NCI-H2227 (cell line): ENCODE measurements around the gene BRI3BP.
"Not testable (repeated sequence)": the region's sequence is repeated elsewhere in the genome, so short reads cannot be mapped to it uniquely, and the experiment has no call there.

ENCODE experiments used
- DNase-seq: peaks from one replicate; lab custom pipeline; 2025; ENCODE audit not compliant: unreplicated experiment; lab: John Stamatoyannopoulos, UW

The BRI3BP gene

DNA sequence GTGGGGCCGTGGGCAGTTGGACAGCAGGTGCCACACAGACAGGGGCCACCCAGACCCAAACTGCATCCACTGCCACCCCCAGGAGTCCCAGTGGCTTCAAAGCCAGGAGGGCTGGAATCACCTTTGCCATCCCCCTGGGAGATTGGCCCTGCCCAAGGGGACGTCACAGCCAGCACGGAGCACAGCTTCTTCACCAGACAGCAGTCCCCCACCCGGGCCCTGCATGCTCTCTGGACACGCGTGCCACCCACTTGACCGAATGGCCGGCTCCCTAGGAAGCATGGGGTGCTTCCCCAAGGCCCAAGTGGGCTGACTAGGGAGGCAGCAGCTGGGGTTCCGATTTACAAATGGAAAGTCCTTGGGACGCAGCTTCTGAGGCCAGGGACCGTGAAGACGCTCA lies 21.8 kb upstream of the BRI3BP start:
- no peak for DNase-seq

GRCh38 chr12:124972211-124972610 lies 21.2 kb upstream of the BRI3BP start:
- DNase-seq = no peak

GRCh38 chr12:124975276-124975675 lies 18.2 kb upstream of the BRI3BP start:
- DNase-seq = no peak

- DNase-seq = no peak
These were observed 16.4 kb upstream of the BRI3BP start for GRCh38 chr12:124976999-124977398.

DNA sequence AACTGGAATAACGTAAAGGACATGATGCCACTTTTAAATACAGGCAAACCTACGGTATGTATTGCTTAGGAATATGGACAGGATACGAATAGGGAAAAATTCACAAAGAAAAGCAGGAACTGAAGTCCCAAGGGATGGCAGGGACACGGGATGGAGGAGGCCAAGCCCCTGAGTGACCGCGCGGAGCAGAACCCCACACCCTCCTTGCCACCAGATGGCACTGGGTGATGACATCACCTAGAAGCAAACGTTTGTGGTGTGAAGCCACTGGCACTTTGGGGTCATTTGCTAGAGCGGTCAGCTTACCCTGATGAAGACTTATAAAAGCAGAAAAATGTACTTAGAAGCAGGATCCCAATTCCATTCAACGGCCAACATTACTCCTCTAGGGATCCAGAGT lies 13.9 kb upstream of the BRI3BP start:
- DNase-seq = no peak

DNA sequence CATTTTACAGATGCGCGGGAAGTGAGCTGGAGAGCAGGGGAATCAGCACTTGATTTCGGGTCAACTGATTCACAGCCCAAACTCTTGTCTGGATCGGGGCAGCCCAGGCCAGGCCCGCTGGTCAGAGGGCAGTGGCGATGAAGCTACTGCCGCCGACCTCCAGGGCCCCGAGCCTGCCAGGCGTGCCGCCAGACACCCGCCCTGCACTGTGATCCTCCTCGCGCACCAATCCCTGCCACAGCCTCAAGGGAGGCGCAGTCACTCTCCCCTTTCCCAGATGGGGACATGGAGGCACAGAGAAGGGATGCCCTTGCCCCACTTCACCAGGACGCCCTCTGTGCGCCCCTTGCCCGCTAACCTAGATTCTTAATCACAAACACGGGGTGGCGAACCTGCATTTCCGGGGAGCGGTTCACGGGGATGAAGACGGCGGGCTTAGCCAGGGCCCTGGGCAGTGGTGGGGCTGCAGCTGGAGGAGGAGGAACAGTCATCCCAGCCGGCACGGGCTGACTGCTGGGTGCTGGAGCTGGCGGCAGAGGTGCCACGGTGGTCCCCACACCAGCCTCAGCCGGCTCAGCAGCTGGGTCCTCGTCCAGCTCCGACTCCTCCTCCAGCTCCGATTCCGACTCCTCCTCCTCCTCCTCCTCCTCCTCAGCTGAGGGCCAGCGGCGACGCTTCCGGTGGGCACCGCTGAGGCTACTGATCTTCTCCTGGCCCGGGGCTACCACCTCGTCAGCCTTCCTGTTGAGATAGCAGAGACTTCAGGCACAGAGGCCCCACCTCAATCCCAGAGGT lies 13.2 kb upstream of the BRI3BP start:
- DNase-seq = no peak

DNA sequence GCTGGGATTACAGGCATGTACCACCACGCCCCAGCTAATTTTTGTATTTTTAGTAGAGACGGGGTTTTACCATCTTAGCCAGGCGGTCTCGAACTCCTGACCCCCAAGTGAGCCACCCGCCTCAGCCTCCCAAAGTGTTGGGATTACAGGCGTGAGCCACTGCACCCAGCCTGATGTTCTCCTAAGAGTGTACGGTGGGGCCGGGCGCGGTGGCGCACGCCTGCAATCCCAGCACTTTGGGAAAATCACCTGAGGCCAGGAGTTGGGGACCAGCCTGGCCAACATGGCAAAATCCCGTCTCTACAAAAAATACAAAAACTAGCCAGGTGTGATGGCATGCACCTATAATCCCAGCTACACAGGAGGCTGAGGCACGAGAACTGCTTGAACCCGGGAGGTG lies 6.6 kb upstream of the BRI3BP start:
- not testable (repeated sequence) for DNase-seq

GRCh38 chr12:124992874-124993625 lies 395 bp upstream of the BRI3BP start:
- DNase-seq = peak; percentile 93

- no peak for DNase-seq
These were observed 1.1 kb downstream of the BRI3BP start for GRCh38 chr12:124994437-124994975.

GRCh38 chr12:124995200-124995961 lies 1.9 kb downstream of the BRI3BP start:
- no peak for DNase-seq

GRCh38 chr12:124998705-124999104 lies 5.3 kb downstream of the BRI3BP start:
- no peak for DNase-seq

DNA sequence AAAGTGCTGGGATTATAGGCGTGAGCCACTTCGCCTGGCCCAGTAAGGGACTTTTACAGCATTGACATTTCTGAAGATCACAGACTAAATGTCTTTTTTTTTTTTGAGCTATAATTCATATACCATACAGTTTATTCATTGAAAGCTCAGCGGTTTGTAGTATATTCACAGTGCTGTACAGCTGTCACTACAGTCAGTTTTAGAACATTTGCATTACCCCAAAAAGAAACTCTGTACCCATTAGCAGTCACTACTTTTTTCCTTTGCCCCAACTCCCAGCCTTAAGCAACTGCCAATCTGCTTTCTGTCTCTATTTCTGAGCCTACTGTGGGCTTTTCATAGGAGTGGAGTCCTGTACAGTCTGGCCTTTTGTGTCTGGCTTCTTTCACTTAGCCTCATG lies 8.2 kb downstream of the BRI3BP start:
- no peak for DNase-seq

DNA sequence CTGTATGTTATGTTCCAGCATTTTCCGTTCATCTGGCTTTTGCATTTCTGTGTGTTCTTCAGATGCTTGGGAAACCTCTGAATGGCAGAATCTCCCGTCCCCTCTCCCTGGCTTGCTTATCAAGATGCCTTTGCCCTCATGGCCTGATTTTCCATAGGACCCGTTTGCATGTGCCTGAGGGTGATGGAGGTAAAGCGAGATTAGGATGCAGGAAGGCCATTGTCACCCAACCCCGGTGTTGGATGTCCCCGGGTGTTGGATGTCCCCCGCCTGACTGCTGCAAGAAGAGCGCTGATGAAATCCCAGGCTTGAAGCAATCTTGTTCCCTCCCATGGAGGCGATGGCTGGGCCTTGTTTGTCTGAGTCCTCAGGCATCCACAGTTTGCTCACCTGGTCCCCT lies 9.6 kb downstream of the BRI3BP start:
- DNase-seq = no peak

- no peak for DNase-seq
These were observed 11.2 kb downstream of the BRI3BP start for GRCh38 chr12:125004621-125005020.

DNA sequence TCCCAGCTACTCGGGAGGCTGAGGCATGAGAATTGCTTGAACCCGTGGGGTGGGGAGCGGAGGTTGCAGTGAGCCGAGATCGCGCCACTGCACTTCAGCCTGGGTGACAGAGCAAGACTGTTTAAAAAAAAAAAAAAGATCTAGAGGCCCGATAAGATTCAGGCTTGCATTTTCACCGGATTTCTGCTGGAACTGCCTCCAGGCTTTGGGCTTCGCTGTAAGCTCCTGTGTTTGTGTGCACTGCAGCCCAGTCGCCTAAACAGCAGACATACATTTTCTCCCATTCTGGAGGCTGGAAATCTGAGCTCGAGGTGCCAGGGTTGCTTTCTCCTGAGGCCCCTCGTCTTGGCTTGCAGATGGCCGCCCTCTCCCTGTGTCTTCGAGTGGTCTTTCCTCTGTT lies 12.2 kb downstream of the BRI3BP start:
- DNase-seq = no peak

GRCh38 chr12:125006365-125006764 lies 12.9 kb downstream of the BRI3BP start:
- DNase-seq = no peak

DNA sequence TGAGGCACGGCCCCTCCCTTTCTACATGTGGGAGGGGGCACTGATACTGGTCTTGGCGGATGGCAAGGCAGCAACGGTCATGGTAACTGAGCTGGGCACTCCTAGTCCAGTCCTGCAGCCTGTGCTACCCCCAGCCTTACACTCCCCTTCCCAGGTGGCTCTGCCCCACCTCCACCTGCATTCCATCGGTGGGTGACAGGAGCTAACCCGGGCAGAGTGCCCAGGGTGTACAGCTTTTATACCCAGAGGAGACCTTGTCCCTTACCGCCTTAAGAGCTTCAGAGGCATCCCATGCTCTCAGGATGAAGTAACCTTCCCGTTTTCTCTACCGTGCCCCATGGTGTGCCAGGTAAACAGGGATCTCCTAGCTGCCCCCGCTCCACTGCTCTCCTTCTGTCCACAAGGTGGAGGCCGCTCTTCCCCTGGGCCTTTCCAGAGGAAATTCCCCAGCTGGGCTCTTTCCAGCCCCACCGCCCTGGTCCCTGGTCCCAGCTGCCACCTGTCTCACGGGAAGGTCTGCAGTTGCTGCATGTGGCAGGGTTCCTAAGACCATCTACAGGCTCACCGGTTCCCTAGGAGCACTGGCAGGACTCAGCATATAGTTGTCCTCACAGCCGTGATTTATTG lies 20.5 kb downstream of the BRI3BP start:
- DNase-seq = no peak

DNA sequence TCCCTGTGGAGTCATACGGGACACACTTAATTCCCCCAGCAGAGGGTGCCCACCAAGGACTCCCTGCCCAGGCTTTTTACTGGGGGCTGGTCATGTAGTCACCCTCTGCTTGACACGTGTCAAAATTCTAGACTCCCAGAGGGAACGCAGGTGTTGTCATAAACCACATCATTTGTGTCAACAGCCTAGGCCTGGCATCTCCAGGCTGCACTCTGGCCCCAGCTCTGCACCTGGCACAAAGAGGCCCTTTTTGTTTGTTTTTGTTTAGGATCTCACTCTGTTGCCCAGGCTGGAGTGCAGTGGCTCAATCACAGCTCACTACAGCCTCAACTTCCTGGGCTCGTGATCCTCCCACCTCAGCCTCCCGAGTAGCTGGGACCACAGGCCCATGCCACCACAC lies 21.1 kb downstream of the BRI3BP start:
- DNase-seq = no peak

DNA sequence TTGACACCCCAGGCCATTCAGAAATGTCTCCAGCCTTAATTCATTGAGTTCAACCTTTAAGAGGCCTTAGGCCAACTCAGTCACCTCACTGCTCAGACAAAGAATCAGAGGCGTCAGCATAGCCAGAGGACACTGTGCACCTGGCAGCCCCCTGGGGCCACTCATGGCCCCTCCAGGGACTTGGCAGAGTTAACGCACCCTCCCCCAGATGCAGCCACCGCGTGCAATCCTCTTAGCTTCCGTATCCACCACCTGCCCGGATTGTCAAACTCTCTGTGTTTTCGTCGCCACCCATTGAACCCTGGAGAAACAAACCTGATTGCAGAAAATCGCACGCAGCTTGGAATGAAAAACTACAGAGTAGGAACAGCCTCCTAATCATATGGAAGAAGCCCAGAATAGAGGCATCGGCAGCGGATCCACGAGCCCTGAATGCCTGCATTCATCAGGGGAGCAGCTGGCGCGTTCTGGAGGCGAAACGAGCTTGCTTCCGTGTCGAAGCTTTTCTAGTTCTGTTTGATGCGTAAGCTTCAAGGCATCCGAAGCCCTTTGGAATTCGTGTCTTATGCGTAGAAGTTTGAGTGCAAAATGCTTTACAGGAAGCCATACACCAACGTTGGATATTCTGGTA lies 22.4 kb downstream of the BRI3BP start:
- DNase-seq = no peak

- DNase-seq = no peak
These were observed 24.4 kb downstream of the BRI3BP start for GRCh38 chr12:125017801-125018200.

DNA sequence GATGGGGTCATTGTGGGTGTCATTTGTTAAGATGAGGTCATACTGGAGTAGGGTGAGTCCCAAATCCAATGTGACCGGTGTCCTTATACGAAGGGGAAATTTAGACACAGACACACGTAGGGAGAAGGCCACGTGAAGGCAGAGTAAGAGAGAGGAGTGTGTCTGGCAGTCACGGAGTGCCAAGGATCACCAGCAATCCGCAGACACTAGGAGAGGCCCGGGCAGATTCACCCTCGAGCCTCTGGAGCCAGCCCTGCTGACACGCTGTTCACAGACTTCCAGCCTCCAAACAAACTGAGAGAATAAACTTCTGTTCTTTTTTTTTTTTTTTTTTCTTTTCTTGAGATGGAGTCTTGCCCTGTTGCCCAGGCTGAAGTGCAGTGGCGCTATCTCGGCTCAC lies 24.9 kb downstream of the BRI3BP start:
- no peak for DNase-seq
